A673 (cell line): ENCODE results near the gene KAT8. TPM values are rescaled to one million over a fixed set of nuclear protein-coding genes. Genes with fewer than 3 reads are reported as not detected.
A peak's percentile ranks its signal among the peaks of the same experiment; 100 is the strongest.

Experiments used
- BruUV-seq: library from RNA; stranded (reverse); fragments of 400-500 nt; replicated peaks from 2 replicates; lab custom pipeline; 2021; lab: Mats Ljungman, UMichigan
- CTCF ChIA-PET: fragments of 300-600 bp; sonication (Branson Sonifier 250); formaldehyde crosslinking; loops from one replicate; lab custom pipeline; 2022; ENCODE audit warnings: antibody characterized with exemption; lab: Charles Lee
- POLR2A ChIA-PET: fragments of 300-600 bp; sonication (Branson Sonifier 250); formaldehyde crosslinking; loops from one replicate; lab custom pipeline; 2022; ENCODE audit warnings: antibody characterized with exemption; ENCODE audit not compliant: low non-redundant PET; lab: Charles Lee
- DNase-seq: peaks from one replicate; pipeline ENCODE4 v3.0.0-alpha.2; 2015; ENCODE audit warnings: low spot score
- H3K27ac ChIP-seq: fragments of 200-600 bp; sonication (generic); 2 replicates; pipeline ENCODE4 v1.5.1; 2016; ENCODE audit warnings: mixed run types, low read depth, mild to moderate bottlenecking, mixed read lengths, antibody characterized with exemption, low read length; ENCODE audit not compliant: poor library complexity, severe bottlenecking
- H3K27me3 ChIP-seq: fragments of 200-600 bp; sonication (generic); replicated peaks from 2 replicates; pipeline ENCODE4 v1.6.1; 2017; ENCODE audit warnings: mixed run types, low read depth, mild to moderate bottlenecking, mixed read lengths, antibody characterized with exemption, low read length; ENCODE audit not compliant: insufficient read depth, poor library complexity
- H3K36me3 ChIP-seq: fragments of 200-600 bp; sonication (generic); 2 replicates; pipeline ENCODE4 v1.6.1; 2016; ENCODE audit warnings: mixed run types, mild to moderate bottlenecking, mixed read lengths, antibody characterized with exemption, low read length; ENCODE audit not compliant: insufficient read depth, poor library complexity, severe bottlenecking
- H3K4me1 ChIP-seq: fragments of 200-600 bp; sonication (generic); 2 replicates; pipeline ENCODE4 v1.6.1; 2017; ENCODE audit warnings: mixed run types, mild to moderate bottlenecking, mixed read lengths, antibody characterized with exemption, low read length; ENCODE audit not compliant: insufficient read depth, poor library complexity, severe bottlenecking
- H3K4me3 ChIP-seq: fragments of 200-600 bp; sonication (generic); 2 replicates; pipeline ENCODE4 v1.5.1; 2016; ENCODE audit warnings: low read depth, mixed run types, mild to moderate bottlenecking, mixed read lengths, low read length; ENCODE audit not compliant: poor library complexity, severe bottlenecking
- H3K9me3 ChIP-seq: fragments of 200-600 bp; sonication (generic); 2 replicates; pipeline ENCODE4 v1.6.1; 2016; ENCODE audit warnings: mixed run types, low read depth, mild to moderate bottlenecking, mixed read lengths, antibody characterized with exemption, low read length; ENCODE audit not compliant: poor library complexity, severe bottlenecking
- EZH2 ChIP-seq: fragments of 200-600 bp; sonication (generic); IDR thresholded peaks from 2 replicates; pipeline ENCODE4 v1.6.1; 2017; ENCODE audit warnings: borderline replicate concordance, low read depth, mild to moderate bottlenecking, mixed read lengths, antibody characterized with exemption, low read length; ENCODE audit not compliant: poor library complexity, severe bottlenecking
- intact Hi-C: fragments of 100-400 bp; cut with micrococcal nuclease; formaldehyde crosslinking; loops from one replicate; pipeline ENCODE4 v1.10.0; 2022; ENCODE audit not compliant: unreplicated experiment
- total RNA-seq: library from RNA; stranded (reverse); gene quantifications from 2 replicates; pipeline ENCODE4 v1.2.3, GENCODE V29; 2021
- TF ChIP-seq, protein P1 (sequence below): fragments of 300-800, 200-600 bp; sonication (generic); conservative IDR thresholded peaks from 2 replicates; pipeline ENCODE4 v1.5.1; 2017; ENCODE audit warnings: low read depth, mild to moderate bottlenecking, antibody characterized with exemption, low read length, moderate library complexity, mixed read lengths

KAT8 gene
- total RNA-seq, 1 experiment from 2014 or later, result 65.4 TPM

DNA sequence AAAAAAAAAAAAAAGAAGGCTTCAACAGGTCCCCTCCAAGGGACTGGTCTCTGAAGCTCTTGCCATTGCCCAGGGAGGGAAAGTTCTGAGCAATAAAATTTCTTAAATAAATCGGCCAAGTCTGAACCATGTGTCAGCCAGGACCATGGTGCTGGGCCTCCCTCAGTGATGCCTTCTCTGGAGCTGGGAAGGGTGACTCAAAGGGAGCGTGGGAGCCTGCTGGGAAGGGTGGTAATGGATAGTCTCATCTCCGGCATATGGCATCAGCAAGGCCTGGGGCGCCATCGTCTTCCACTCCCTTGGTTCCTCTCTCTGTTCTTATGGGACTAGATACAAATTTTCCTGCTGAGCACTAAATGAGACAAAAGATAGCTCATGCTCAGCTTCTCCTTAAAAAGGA lies 25.1 kb upstream of the KAT8 start:
- DNase-seq, result no peak
- Histone ChIP-seq H3K27ac (no peak overlapping the region), H3K27me3 (no peaks in the 10 kb centered on the region), H3K4me3 (no peak overlapping the region), H3K36me3 (peaks cover 4% of the 10 kb centered on the region), H3K4me1 (peaks cover 3% of the 10 kb centered on the region), H3K9me3 (no peaks in the 10 kb centered on the region)
- ChIA-PET POLR2A (interaction anchor here (0.6 kb wide), 1 partner anchor 108 kb away, joined by 3 read pairs; no protein-coding TSS in a partner anchor), CTCF (no interaction called here)
- BruUV-seq, result no TSS peak
- intact Hi-C loops, result loop anchor here (10.0 kb wide), 1 partner anchor 138 kb away; the partner anchor contains the start of gene SETD1A
- TF ChIP-seq EZH2, result no peak
- TF ChIP-seq, protein P1, sequence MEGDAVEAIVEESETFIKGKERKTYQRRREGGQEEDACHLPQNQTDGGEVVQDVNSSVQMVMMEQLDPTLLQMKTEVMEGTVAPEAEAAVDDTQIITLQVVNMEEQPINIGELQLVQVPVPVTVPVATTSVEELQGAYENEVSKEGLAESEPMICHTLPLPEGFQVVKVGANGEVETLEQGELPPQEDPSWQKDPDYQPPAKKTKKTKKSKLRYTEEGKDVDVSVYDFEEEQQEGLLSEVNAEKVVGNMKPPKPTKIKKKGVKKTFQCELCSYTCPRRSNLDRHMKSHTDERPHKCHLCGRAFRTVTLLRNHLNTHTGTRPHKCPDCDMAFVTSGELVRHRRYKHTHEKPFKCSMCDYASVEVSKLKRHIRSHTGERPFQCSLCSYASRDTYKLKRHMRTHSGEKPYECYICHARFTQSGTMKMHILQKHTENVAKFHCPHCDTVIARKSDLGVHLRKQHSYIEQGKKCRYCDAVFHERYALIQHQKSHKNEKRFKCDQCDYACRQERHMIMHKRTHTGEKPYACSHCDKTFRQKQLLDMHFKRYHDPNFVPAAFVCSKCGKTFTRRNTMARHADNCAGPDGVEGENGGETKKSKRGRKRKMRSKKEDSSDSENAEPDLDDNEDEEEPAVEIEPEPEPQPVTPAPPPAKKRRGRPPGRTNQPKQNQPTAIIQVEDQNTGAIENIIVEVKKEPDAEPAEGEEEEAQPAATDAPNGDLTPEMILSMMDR, result no peak

DNA sequence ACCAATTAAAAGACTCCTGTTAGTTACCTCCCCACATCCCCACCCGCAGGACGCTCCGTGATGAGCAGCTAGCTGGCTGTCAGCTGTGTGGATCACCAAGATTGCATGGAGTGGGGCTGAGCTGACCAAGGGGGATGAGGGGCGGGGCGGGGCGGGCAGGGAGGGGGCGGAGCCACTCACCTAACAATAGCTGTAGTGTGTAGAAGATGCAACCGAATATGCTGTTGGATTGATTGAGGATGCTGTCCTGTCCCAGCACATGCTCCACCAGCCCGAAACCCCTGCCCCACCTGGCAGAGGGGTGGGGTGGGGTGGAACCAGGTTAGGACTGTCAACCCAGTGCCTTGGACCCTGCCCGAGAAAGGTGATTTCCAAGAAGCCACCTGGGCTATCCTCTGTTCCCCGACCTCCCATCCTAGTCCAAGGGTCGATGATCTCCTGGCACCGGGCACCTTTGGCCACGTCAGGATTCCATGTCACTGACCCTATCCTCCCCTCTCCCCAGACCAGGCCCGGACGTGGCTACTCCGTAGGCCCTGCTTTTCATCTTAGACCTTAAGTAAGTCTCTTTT lies 24.2 kb upstream of the KAT8 start:
- Histone ChIP-seq H3K27me3 (no peaks in the 10 kb centered on the region), H3K27ac (no peak overlapping the region), H3K4me3 (peak overlapping the region; percentile 73), H3K36me3 (peaks cover 4% of the 10 kb centered on the region), H3K9me3 (no peaks in the 10 kb centered on the region), H3K4me1 (peaks cover 3% of the 10 kb centered on the region)
- peak; percentile 49 for DNase-seq
- TF ChIP-seq EZH2, result no peak
- TF ChIP-seq, protein P1, result no peak
- CTCF ChIA-PET, result no interaction called here
- POLR2A ChIA-PET, result interaction anchor here (0.6 kb wide), 1 partner anchor 27 kb away, joined by 5 read pairs; no protein-coding TSS in a partner anchor
- no TSS peak for BruUV-seq
- intact Hi-C loops, result loop anchor here (10.0 kb wide), 1 partner anchor 138 kb away; the partner anchor contains the start of gene SETD1A

DNA sequence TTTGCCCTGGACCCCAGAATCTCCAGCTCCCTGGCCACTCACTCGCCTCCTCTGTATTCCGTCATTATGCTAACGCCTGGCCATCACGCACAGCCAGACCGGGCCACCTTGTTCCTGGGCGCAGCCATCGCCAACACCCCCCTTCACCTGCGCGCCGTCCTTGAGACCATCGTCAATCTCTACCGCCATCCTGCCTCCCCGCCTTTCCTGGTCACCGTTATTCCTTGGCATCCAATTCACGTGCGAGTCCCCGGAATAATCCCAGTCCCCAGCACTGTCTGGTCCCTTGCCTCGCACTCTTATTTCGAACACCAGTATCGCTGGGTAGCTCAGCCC lies 23.4 kb upstream of the KAT8 start:
- Histone ChIP-seq H3K27me3 (no peaks in the 10 kb centered on the region), H3K27ac (peak overlapping the region; percentile 79), H3K4me3 (peak overlapping the region; percentile 73), H3K9me3 (no peaks in the 10 kb centered on the region), H3K4me1 (peaks cover 3% of the 10 kb centered on the region), H3K36me3 (peaks cover 4% of the 10 kb centered on the region)
- POLR2A ChIA-PET, result no interaction called here
- intact Hi-C loops, result loop anchor here (1.0 to 10.0 kb wide), 2 partner anchors 20 to 139 kb away; partner anchors contain the start of genes SETD1A, ZNF646 and ZNF668
- BruUV-seq, result TSS peak; percentile 46
- DNase-seq, result no peak
- CTCF ChIA-PET, result no interaction called here
- TF ChIP-seq EZH2, result no peak
- TF ChIP-seq, protein P1, result no peak
